GM20000 (cell line): ENCODE data around the gene POU2F1.

Source experiments
- DNase-seq: peaks from one replicate; pipeline ENCODE4 v3.0.0; 2012; ENCODE audit warnings: low spot score
- TF ChIP-seq, protein P1 (sequence below): IDR thresholded peaks from 2 replicates; pipeline ENCODE4 v1.5.1; 2012; ENCODE audit warnings: mild to moderate bottlenecking, control low read depth; ENCODE audit errors: extremely low read depth, missing control alignments

The POU2F1 gene

DNA sequence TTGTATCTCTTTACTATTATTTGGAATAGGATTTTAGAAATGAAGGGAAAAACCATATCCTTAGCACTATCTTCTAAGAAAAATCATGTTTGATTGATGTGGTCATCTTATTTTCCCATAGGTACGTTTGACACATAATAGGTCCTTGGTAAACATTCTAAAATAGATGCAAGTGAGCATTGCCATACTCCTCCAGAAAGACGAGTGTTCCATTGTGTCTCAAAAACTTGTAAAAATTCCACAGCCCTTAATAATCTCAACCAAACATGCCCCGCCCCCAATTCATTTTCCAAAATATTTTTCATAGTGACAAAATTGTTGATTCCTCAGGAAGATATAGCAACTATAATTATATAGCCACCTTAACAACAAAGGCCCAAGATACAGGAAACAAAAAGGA lies 184.2 kb downstream of the POU2F1 start:
- DNase-seq: no peak
- TF ChIP-seq, protein P1, sequence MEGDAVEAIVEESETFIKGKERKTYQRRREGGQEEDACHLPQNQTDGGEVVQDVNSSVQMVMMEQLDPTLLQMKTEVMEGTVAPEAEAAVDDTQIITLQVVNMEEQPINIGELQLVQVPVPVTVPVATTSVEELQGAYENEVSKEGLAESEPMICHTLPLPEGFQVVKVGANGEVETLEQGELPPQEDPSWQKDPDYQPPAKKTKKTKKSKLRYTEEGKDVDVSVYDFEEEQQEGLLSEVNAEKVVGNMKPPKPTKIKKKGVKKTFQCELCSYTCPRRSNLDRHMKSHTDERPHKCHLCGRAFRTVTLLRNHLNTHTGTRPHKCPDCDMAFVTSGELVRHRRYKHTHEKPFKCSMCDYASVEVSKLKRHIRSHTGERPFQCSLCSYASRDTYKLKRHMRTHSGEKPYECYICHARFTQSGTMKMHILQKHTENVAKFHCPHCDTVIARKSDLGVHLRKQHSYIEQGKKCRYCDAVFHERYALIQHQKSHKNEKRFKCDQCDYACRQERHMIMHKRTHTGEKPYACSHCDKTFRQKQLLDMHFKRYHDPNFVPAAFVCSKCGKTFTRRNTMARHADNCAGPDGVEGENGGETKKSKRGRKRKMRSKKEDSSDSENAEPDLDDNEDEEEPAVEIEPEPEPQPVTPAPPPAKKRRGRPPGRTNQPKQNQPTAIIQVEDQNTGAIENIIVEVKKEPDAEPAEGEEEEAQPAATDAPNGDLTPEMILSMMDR: no peak

DNA sequence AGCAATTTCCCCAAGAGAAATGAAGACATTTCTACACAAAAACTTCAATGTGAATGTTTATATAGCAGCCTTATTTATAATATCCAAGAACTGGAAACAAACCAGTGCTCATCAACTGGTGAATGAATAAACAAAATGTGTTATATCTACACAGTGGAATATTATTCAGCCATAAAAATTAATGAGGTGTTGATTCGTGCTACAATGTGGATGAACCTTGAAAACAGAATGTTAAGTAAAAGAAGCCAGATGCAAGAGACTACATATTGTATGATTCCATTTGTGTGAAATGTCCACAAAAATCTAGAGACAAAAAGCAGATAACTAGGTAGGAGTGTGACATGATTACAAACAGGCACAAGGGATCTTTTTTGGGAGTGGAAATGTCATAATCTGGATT lies 187.7 kb downstream of the POU2F1 start:
- DNase-seq: no peak
- TF ChIP-seq, protein P1: no peak

DNA sequence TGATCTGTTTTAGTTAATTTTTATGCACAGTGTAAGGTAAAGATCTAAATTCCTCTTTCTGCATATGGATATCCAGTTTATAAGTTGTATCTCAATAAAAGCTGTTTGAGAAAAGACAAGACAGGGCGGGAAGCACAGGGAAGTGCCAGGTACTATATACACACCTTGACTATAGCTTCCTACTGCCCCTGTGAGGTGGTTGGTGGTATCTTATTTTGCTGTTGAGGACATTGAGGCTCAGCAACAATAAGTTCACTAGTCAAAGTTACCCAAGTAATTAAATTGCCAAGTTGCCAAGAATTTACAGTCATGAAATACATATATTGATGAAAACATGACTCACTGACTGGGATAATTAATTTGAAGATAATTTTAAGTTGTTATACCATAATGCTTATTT lies 188.5 kb downstream of the POU2F1 start:
- no peak for DNase-seq
- TF ChIP-seq, protein P1: no peak

DNA sequence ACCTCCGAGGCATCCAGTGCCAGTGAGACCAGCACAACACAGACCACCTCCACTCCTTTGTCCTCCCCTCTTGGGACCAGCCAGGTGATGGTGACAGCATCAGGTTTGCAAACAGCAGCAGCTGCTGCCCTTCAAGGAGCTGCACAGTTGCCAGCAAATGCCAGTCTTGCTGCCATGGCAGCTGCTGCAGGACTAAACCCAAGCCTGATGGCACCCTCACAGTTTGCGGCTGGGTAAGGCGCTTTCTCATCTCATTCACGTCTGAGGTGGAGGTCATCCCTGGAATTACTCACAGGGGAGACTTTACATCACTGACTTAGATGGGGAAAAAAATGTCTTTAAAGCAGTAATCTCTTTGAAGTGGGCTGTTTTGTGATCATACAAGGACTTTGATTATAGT lies 191.4 kb downstream of the POU2F1 start:
- no peak for DNase-seq

DNA sequence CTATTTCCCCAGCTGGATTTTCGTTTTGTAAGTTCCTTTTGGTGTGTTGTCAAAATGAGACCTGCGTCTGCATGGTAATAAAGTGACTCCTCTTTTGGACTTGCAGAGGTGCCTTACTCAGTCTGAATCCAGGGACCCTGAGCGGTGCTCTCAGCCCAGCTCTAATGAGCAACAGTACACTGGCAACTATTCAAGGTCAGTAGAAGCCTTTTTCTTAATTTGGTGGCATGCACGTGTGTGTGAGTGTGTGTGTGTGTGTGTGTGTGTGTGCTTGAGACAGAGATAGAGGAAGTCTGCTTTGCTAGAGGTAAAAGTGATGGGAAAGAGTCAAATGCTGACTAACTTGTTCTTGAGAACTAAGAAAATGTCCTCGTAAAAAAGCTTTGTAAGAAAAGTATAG lies 192.2 kb downstream of the POU2F1 start:
- TF ChIP-seq, protein P1: no peak
- DNase-seq: no peak

More for the DNA sequence above, 191.4 kb downstream of the POU2F1 start:
- TF ChIP-seq, protein P1: no peak

DNA sequence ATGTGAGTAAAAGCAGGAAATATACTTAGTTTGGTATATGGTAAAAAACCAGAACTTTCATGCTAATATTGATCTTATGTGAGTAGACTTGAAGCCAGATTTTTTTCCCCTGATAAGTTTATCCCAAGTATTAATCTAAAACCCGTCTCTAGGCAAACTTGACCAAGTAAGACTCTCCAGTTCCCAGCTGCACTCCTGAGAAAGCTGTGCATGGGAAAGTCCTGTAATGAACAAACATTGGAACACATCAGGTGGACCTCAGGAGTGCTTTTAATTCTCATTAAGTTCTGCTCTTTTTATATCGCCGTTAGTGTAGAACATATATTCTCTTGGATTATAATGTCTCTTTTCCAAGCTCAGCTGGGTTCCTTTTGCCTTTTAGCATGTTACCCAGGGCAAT lies 192.6 kb downstream of the POU2F1 start:
- DNase-seq: no peak

DNA sequence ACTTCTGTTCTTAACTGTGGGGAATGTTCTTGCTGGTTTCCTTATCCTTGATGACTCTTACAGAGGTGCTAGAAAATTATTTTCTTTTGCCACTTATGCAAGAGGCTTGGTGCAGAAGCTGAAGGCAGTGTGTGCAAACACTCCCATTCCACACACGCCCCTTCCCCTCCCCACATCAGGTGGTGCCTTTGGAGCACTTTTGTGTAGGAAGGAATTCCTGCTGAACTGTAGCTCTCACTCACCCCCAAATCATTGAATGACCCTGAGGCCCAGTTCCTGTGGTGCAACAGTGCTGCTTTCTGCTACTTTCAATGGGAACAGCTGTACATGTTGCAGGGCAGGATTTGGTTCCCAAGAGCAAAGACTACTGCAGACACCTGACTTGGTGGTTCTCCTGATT lies 195.8 kb downstream of the POU2F1 start:
- TF ChIP-seq, protein P1: no peak
- no peak for DNase-seq

More for the DNA sequence above, 192.6 kb downstream of the POU2F1 start:
- TF ChIP-seq, protein P1: no peak
